M059J (cell line): Measurements from ENCODE around the gene FTMT. TPM values are rescaled to one million over a fixed set of nuclear protein-coding genes. Genes with fewer than 3 reads are reported as not detected.
"Not testable (repeated sequence)": the region's sequence is repeated elsewhere in the genome, so short reads cannot be mapped to it uniquely, and the experiment has no call there.

Experiments
- DNase-seq: peaks from one replicate; pipeline ENCODE4 v3.0.0-alpha.2; 2012; ENCODE audit warnings: low read depth
- total RNA-seq: library from RNA; depleted of rRNA; stranded (reverse); fragments of >200 nt; shearing (Covaris generic); gene quantifications from 2 replicates; pipeline ENCODE4 v1.2.3, GENCODE V29; 2014; rRNA removed

The FTMT gene
- total RNA-seq: not detected in 2 replicates

DNA sequence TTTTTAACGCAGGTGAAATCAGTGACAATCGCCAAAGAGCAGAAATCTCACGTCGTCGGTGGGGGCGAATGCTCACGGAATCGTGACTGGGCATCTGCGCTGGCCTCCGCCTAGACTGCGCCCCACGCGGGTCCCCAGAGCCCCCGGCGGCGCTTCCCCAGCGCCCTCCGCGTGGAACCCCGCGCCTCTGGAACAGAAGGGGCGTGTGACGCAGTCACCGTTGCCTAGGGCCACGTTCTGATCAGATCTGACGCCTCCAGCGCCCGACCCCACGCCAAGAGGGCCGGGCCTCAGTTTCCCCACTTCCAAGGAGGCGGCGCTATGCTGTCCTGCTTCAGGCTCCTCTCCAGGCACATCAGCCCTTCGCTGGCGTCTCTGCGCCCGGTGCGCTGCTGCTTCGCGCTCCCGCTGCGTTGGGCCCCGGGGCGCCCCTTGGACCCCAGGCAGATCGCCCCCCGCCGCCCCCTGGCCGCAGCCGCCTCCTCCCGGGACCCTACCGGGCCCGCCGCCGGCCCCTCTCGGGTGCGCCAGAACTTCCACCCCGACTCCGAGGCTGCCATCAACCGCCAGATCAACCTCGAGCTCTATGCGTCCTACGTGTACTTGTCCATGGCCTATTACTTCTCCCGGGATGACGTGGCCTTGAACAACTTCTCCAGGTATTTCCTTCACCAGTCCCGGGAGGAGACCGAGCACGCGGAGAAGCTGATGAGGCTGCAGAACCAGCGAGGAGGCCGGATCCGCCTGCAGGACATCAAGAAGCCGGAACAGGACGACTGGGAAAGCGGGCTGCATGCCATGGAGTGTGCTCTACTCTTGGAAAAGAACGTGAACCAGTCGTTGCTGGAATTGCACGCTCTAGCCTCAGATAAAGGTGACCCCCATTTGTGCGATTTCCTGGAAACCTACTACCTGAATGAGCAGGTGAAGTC, at the start of gene FTMT:
TSS of gene FTMT (plus strand) at position 240 of the 932 bp plus-strand sequence. CDS start at position 322, 82 bp downstream.
- no peak for DNase-seq

DNA sequence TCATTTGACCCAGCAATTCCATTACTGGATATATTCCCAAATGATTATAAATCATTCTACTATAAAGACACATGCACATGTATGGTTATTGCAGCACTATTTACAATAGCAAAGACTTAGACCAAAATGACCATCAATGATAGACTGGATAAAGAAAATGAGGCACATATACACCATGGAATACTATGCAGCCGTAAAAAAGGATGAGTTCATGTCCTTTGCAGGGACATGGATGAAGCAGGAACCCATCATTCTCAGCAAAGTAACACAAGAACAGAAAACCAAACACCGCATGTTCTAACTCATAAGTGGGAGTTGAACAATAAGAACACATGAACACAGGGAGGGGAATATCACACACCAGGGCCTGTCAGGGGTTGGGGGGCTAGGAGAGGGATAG, 46.4 kb upstream of the FTMT start:
- not testable (repeated sequence) for DNase-seq

DNA sequence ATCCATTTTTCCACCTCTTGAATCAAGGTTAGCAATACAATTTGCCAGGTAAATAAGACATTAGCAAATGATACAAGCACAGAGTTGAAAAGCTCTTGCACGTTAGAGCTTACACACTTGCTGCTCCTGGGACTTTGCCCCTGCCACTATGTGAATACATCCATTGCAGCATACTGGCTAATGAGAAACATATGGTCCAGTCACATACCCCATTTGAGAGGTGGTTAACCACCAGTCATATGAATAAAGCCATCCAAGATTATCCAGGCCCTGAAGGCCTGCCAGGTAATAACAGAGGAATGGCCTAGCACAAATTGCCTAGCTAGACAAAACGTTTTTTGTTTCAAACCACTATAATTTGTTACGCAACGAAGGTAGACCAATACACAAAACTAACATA, 45.8 kb upstream of the FTMT start:
- peak; percentile 8 for DNase-seq

DNA sequence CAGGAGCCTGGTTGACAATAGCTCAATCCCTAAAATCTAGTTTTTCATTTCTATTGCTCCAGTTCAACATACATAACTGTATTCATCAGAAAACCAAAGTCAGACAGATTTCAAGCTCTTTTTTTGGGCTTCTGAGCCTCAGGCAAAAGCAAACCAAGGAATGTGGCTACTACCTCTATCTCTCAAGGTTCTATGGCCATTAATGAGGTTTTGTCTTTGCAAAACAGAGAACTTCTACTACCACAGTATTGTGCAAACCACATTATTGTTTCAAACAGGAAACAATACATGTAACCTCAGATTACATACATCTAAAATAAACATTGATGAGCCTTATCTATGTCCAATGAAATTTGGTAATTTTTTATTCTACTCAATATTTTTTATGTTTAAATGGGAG, 35.5 kb upstream of the FTMT start:
- DNase-seq: no peak

DNA sequence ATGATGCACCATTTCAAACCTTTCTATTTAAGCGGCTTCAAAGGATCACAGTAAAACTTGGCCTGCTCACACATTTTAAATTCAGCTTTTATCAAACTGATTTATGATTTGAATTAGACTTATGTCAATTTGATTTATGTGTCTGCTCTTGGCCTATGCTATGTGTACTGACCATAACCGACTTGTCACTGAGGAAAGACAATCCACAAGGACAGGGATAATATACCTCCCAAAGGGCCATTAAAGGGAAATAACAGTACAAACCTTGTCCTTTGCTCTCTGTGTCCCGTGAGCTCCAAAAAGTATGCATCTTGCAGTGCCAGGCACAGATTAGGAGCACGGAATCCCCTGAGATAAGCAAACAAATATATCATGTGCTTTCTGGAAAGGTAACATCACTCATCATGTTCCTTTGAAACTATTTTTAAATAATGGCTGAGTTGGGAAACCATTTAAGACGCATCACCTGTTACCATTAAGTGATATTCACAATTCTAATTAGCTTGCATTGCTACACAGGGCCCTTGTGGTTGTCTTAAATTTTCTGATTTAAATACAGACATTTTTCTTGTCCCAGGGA, 31.9 kb upstream of the FTMT start:
- DNase-seq: no peak

DNA sequence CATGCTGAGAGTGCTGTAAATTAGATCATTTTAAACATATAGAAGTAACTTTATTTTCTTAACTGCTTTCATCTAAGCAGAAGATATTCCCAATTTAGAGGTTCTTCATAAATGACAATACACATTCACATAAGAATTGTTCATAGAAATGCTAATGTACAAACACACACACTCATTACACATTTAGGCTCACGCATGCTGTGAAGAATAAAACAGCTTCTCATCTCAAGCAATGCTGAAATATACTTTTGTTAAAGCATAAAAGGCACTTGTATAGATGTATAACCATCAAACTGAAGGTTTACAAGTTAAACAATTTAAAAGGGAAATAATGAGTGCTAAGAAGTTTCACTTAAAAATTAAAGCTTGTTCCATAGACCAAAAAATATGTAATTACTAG, 18.1 kb upstream of the FTMT start:
- no peak for DNase-seq

DNA sequence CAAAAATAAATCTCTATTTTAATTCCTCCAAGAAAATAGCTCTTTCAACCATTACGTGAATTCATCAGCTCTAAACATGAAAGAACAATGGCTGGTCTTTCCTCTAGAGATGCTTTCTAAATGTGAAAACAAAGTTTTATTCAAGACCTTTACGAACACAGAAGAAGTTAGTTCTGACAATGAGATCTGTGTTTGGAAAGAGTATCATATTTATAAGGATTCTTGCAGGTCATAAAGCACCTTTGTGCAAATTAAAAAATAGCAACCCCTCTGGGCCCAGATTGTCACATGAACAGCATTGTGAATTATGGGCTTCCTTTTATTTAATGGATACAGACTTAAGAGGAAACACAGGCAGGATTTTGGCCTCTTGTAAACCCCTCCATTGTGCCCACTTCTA, 17.7 kb upstream of the FTMT start:
- DNase-seq: no peak

DNA sequence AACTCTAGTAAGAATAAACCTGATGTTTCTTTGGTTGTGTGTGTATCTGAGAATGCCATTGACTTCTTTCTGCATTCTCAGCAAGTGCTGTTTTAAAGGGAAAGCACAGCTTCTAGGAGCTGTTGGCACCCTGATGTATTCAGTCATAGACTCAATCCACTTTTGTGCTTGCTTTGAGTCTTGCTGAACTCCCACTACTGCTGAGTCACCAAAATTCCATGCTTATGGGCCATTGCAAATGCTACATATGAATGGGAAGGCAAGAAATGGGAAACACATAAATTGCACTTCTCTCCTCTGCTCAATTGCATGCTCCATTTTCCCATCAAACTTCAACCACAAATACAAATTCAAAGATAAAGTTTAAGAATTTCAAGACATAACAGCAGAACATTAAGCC, 9.8 kb upstream of the FTMT start:
- no peak for DNase-seq

DNA sequence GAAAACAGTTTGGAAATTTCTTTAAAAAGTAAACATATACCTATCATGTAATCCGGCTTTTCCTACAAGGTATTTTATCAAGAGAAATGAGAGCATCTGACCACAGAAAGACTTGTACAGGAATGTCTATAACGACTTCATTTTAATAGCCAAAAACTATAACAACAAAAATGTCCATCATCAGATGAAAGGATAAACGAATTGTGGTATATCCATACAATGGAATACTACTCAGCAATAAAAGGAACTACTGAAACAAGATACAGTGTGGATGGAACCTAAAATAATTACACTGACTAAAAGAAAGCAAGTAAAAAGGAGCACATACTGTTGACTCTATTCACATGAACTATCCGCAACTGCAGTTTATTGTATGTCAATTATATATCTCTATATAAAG, 1.4 kb upstream of the FTMT start:
- no peak for DNase-seq

DNA sequence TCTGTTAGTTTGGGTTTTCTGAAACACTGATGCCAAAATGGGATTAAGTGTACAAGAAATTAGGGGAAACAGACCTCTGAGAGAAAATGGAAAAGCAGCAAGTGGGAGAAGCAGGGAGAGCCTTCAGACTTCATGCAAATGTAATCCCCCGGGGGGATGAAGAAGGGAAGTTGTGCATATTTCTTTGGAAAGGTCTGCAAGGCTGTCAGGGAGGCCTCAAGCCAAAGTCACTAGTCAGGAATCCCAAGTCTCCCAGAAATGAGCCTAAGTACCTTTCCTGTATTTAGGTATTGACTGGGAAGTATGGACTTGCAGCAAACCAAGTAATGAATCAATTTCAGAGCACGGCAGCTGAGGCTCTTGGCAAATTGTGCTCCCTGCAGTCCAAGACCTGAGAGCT, 2.2 kb downstream of the FTMT start:
- DNase-seq: no peak

DNA sequence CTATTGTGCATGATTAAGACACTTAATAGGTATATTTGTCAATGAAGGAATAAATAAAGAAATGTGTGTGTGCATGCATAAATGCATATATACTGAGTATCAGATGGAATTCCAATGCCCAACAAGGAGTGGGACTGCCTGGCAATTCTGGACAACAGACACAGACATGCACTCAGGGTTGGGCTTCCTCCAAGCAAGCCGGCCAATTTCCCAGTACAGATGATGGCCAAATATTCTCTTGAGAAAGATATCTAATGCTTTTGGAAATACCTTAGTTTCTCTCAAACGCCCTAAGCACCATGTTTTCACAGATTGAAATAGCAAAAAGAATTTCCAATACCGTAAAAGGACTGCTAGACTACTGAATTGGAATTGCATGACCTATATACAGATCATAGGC, 11.1 kb downstream of the FTMT start:
- DNase-seq: no peak

DNA sequence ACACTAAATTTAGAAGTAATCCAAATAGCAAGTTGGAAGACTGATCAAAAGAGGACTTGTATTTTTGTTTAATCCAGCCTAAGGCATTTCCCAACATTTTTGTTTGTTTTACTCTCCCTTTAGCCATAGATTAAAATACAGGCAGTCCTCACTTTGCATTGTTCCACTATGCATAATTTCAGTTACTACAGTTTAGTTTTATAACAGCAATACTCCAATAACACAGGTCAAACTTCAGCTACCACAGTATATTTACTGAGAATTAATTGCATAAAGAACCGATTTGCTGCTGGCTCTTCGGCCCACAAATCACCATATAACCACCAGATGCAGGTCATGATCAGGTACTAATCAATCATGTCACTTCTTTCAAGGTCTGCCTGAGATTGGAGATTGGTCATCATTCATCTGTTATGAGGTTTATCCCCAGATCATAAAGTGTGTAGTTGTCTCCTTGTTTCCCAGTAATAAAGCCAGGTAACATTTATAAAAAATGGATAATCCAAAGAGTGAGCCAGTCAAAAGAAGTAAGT, 12.1 kb downstream of the FTMT start:
- DNase-seq: no peak

DNA sequence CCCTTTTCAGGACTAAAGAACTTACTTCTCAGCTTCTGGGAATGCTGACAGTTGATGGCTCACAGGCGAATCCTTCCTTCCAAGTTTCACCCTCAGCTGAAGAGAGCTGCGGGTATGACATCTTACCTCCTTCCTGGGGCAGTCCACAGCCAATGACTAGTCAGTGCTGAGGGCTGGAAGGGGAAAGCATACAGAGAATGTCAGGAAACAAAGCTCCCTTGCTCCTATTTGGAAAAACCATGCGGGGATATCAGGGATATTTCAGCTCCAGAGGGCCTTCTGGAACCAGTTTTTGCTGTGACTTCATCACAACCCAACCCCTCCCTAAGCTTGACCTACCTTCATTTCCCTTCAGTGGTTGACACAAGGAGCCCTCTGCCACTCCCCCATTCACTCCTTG, 15.7 kb downstream of the FTMT start:
- DNase-seq: no peak

DNA sequence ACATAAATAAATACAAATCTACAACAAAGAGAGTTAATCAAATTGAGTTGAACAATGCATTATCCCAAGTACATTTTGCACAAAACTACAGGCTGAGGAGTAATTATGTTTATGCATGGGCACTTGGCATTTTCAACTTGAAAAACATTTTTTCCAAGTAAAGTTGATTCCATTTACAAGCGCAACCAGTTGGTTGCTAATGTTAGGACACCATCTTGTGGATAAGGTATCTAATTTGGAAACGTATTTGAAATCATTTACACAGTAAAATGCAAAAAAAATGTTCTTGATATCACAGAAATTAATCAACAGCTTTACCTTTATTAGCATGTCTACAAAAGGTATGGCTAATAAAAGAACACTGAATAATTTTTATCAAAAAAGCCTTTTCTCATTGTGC, 18.8 kb downstream of the FTMT start:
- peak; percentile 4 for DNase-seq

DNA sequence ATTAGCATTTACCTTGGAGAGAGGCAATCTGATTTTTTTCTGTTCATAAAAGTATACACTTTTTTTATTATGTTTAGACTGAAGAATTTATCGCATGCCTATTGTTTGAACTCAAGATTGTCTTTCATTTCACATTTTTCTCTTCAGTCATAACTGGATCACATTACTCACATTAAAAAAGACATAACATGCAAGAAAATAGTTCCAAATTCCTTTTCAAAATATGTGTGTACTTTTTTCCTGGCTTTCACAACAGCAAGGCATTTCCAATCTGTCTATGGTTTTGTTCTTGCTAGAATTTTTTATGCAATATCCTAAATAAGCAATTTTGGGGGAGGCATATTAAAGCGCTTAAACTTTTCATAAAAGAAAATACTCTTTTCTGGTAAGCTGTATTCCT, 21.2 kb downstream of the FTMT start:
- no peak for DNase-seq

DNA sequence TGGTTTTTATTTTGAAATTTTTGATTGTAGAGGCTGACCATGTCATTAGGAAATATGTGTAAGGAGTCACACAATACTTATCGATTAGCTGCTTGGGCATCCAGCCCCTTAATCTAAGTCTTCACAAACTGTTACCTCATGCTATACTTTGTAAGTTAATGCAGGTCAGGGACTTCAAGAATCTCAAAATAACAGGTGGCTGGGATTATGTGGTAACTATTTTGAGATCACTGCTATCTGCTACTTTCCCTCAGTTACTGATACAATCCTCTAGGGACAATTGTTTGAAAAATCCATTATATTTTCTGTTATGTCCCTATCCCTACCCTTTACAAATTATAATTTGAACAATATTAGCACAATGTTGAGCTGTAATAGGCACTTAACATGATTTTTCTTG, 21.7 kb downstream of the FTMT start:
- no peak for DNase-seq

DNA sequence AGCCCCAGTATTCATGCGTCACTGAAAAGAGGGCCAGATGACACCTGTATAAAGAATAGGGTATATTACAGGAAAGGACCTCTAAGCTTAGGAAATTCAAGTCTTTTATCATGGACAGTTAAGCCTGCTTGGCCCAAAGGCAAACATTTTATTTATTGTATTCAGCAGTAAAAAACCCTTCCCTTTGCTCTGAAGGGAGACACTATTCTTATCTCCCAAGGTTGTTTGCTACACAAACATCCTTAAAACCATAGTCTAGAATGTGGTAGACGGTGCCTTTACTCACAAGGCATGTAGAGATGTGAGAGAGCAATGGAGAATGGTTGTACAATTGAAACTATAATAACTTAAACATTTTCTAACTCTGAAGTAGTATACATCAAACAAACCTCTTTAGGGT, 33.9 kb downstream of the FTMT start:
- DNase-seq: no peak

DNA sequence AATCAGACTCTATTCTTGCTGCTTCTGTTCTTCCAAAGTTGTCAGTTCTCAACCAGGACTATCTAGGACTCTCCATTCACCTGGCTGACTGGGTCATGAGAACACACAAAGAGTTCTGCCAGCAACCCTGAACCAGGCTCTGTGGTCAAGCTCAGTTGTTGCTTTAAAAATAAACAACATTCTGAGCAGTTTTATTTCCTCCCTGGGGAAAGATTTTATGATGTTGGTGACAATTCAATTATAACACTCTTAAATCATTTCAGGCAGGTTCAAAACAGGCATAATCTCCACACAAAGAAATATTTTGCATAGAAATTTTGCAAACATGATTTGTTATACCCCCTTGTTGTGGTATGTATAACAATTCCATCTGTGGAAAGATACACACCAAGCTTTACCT, 36.0 kb downstream of the FTMT start:
- no peak for DNase-seq

DNA sequence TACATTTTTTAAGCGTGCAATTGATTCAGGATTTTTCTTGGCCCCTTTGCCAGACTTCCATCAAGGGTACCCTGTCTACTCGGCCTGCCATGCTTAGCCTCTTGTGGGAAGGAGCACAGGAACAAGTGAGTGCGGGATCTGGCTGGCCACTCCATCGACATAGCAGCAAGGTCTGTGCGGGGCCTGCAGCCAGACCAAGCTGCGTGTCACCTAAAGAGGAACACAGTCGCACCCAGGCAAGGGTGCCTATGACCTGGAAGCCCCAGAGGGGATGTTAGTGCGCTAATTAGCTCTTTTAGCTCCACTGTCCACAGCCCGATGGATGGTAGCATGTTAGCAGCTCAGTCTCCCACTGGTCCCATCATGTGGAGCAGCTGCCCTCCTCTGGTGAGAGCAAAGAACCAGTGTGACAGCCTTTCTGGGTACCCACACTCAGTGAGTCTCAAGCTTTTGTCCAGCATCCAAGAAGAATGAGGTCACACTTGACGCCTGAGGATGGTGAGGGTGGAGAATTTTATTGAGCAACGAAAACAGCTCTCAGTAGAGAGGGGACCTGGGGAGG, 38.7 kb downstream of the FTMT start:
- DNase-seq: no peak

DNA sequence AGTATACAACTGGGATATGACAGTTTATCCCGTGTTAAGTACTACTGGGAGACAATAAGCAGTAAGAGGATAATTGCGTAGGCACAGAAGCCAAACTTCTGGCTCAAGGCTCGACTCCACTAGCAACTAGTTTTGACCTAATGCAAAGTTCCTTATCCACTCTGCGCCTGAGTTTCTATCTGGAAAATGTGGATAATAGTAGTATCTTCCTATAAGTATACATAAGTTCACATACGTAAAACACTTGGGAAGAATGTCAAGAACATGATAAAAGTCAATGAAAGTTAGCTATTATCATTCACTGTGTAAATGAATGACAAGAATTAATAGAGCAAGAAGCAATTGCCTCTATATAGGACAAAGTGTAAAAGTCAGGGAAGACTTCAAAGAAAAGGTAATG, 45.7 kb downstream of the FTMT start:
- no peak for DNase-seq

DNA sequence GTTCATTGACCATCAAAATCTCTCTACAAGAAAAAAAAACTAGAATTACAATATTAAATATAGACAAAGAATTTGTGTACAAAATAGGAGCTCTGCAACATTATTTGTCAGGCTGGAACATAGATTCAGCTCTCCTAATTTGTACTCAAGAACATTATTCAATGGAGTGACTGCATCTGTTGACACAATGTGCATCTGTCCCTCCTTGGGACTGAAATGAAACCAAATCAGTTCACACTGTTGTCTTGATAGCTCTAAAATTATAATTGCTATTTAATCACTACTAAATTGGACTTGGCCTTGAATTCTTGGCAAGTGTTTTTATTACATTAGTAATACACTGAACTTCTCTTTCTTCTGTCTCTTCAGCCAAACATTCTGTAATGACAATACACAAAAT, 47.7 kb downstream of the FTMT start:
- no peak for DNase-seq
